OCI-LY3 (cell line): ENCODE data around the gene HOXA6.

Source experiments
- EZH2phosphoT487 ChIP-seq: fragments of 200-600 bp; shearing (Covaris generic); IDR thresholded peaks from 2 replicates; pipeline ENCODE4 v1.6.1; 2018; ENCODE audit warnings: antibody characterized with exemption, mixed run types, low read depth
- TF ChIP-seq, protein P1 (sequence below): fragments of 200-600, 300-600 bp; sonication (generic); IDR thresholded peaks from 2 replicates; pipeline ENCODE4 v1.5.1; 2014; ENCODE audit warnings: antibody characterized with exemption, low read length, low read depth

GRCh38 chr7:27108390-27109127 is 39.0 kb downstream of the HOXA6 start:
- TF ChIP-seq, protein P1, sequence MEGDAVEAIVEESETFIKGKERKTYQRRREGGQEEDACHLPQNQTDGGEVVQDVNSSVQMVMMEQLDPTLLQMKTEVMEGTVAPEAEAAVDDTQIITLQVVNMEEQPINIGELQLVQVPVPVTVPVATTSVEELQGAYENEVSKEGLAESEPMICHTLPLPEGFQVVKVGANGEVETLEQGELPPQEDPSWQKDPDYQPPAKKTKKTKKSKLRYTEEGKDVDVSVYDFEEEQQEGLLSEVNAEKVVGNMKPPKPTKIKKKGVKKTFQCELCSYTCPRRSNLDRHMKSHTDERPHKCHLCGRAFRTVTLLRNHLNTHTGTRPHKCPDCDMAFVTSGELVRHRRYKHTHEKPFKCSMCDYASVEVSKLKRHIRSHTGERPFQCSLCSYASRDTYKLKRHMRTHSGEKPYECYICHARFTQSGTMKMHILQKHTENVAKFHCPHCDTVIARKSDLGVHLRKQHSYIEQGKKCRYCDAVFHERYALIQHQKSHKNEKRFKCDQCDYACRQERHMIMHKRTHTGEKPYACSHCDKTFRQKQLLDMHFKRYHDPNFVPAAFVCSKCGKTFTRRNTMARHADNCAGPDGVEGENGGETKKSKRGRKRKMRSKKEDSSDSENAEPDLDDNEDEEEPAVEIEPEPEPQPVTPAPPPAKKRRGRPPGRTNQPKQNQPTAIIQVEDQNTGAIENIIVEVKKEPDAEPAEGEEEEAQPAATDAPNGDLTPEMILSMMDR, result no peak
- no peak for TF ChIP-seq EZH2phosphoT487
